Mammary epithelial cell (primary cell): ENCODE data around the gene PAXX.

Source experiments
- EZH2 ChIP-seq: IDR thresholded peaks from 2 replicates; pipeline ENCODE4 v1.6.1; 2012; ENCODE audit warnings: low read length, inconsistent platforms, borderline replicate concordance
- TF ChIP-seq, protein P1 (sequence below), 2 donors: IDR thresholded peaks in 1 of 2; conservative IDR thresholded peaks in 1 of 2; 2 replicates each; pipeline ENCODE4 v1.5.1; 2011 to 2012; ENCODE audit warnings: inconsistent platforms in 2 of 2, low read length in 2 of 2, mild to moderate bottlenecking in 2 of 2, control low read depth in 1 of 2, low read depth in 1 of 2; ENCODE audit not compliant: insufficient read depth in 1 of 2; ENCODE audit errors: extremely low read depth in 1 of 2

DNA sequence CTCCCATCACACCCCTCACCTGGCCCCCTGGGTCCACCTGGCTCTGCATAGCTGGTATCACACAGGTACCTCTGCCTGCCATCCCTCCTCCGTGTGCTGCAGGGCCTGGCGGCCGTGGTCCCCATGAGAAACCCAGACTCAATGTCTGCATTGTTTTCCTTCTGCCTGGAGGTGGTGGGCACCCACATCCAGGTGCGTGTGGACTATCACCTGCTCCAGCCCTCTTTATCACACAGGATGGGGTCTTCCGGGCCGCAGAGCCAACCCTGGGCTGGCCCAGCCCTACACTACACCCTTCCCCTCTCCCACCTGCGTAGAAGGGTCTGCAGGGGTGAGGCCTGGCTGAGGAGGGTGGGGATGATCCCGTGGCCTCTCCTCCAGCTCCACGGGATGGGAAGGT is 46.7 kb downstream of the PAXX start:
- TF ChIP-seq, protein P1, sequence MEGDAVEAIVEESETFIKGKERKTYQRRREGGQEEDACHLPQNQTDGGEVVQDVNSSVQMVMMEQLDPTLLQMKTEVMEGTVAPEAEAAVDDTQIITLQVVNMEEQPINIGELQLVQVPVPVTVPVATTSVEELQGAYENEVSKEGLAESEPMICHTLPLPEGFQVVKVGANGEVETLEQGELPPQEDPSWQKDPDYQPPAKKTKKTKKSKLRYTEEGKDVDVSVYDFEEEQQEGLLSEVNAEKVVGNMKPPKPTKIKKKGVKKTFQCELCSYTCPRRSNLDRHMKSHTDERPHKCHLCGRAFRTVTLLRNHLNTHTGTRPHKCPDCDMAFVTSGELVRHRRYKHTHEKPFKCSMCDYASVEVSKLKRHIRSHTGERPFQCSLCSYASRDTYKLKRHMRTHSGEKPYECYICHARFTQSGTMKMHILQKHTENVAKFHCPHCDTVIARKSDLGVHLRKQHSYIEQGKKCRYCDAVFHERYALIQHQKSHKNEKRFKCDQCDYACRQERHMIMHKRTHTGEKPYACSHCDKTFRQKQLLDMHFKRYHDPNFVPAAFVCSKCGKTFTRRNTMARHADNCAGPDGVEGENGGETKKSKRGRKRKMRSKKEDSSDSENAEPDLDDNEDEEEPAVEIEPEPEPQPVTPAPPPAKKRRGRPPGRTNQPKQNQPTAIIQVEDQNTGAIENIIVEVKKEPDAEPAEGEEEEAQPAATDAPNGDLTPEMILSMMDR (conservative IDR thresholded peaks at IDR 0.05 in 1 of 2, IDR thresholded peaks at IDR 0.05 in 1 of 2; ENCODE audit: extremely low read depth in 1 of 2, insufficient read depth in 1 of 2, low read depth in 1 of 2, low read length in 2 of 2), result no peak
- no peak for TF ChIP-seq EZH2
